HG03196 (cell line): ENCODE data around the gene PRAMEF25.
"Not testable (repeated sequence)": the region's sequence is repeated elsewhere in the genome, so short reads cannot be mapped to it uniquely, and the experiment has no call there.

Experiments
- ATAC-seq: cut with Tn5 transposase; IDR thresholded peaks from one replicate; pipeline ENCODE4 v1.9.1; 2021; ENCODE audit not compliant: unreplicated experiment

The PRAMEF25 gene

GRCh38 chr1:13070474-13070873, at the start of gene PRAMEF25:
Gene PRAMEF25, plus strand, starts transcription at chr1:13070774. Its CDS starts 2,920 bp downstream, at chr1:13073694.
- not testable (repeated sequence) for ATAC-seq

GRCh38 chr1:13056475-13056874, 14.1 kb upstream of the PRAMEF25 start, which contains the start of gene PRAMEF27:
Gene PRAMEF27, minus strand, starts transcription at chr1:13056575. Its CDS starts 2,916 bp downstream, at chr1:13053659.
- not testable (repeated sequence) for ATAC-seq

GRCh38 chr1:13116754-13117153, 46.2 kb downstream of the PRAMEF25 start, which contains the start of gene HNRNPCL2:
Gene HNRNPCL2, minus strand, starts transcription at chr1:13116854. Its CDS starts 454 bp downstream, at chr1:13116400.
- not testable (repeated sequence) for ATAC-seq
